Left ventricle myocardium superior (tissue), 1 donor: ENCODE measurements around the gene PPP3CA. TPM values are rescaled to one million over a fixed set of nuclear protein-coding genes. Genes with fewer than 3 reads are reported as not detected.
"Not testable (repeated sequence)": the region's sequence is repeated elsewhere in the genome, so short reads cannot be mapped to it uniquely, and the experiment has no call there.

Experiments used
- ATAC-seq: fragments of 200-7000 bp; cut with Tn5 transposase; one replicate; pipeline ENCODE4 v1.9.1; 2020; ENCODE audit warnings: mild to moderate bottlenecking, moderate library complexity
- DNase-seq: peaks from one replicate; pipeline ENCODE4 v3.0.0-alpha.2; 2020
- intact Hi-C: fragments of 100-400 bp; cut with micrococcal nuclease; formaldehyde crosslinking; loops from one replicate; pipeline ENCODE4 v1.11.0; 2022
- total RNA-seq: library from RNA; stranded (reverse); fragmentation: NEBNext Ultra II Directional; extraction: Animal tissue kit (Norgen Biotek cat#: 25700); gene quantifications from one replicate; pipeline ENCODE4 v1.2.1, GENCODE V29; 2021
- donor health status: DM: no; HTN: yes; CAD: no; lungs with severe emphysema.

PPP3CA gene
- total RNA-seq, 1 donor from 2014 or later: 20.1 TPM

GRCh38 chr4:101192244-101192643 lies 155.1 kb downstream of the PPP3CA start:
- ATAC-seq: no peak
- intact Hi-C loops: loop anchor here (10.0 kb wide), 1 partner anchor 153 kb away; the partner anchor contains the start of gene PPP3CA
- DNase-seq: no peak

- ATAC-seq: peak; percentile 99
- intact Hi-C loops: loop anchor here (10.0 kb wide), 1 partner anchor 153 kb away; the partner anchor contains the start of gene PPP3CA
- DNase-seq: peak; percentile 80
Observed at GRCh38 chr4:101191302-101192098, 155.8 kb downstream of the PPP3CA start.

GRCh38 chr4:101190751-101191150 lies 156.6 kb downstream of the PPP3CA start:
- DNase-seq (no peak), ATAC-seq (no peak)
- intact Hi-C loops: loop anchor here (10.0 kb wide), 1 partner anchor 154 kb away; the partner anchor contains the start of gene PPP3CA

GRCh38 chr4:101188906-101189305 lies 158.4 kb downstream of the PPP3CA start:
- intact Hi-C loops: no loop called here
- ATAC-seq: no peak
- no peak for DNase-seq

GRCh38 chr4:101187841-101188240 lies 159.5 kb downstream of the PPP3CA start:
- intact Hi-C loops: no loop called here
- no peak for ATAC-seq
- no peak for DNase-seq

GRCh38 chr4:101186567-101187184 lies 160.7 kb downstream of the PPP3CA start:
- ATAC-seq (no peak), DNase-seq (no peak)
- intact Hi-C loops: no loop called here

DNA sequence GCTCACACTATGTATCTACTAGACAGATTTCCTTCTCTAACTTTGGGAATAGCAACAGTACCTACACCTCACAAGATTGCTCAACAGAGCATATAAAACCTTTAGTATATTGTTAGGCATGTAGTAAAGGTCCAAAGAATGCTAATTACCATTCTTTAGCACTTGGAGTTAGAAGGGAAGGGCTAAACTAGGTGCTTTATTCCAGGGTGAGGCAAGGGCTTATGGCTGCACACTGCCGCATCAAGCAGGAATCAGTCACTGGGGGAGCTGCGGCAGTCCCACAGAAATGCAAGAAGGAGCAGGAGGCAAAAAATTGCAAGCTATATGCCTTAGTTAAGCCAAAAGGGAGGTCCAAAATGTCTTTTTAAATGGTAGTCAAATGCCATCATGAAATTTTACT lies 162.7 kb downstream of the PPP3CA start:
- intact Hi-C loops: no loop called here
- ATAC-seq (no peak), DNase-seq (no peak)

DNA sequence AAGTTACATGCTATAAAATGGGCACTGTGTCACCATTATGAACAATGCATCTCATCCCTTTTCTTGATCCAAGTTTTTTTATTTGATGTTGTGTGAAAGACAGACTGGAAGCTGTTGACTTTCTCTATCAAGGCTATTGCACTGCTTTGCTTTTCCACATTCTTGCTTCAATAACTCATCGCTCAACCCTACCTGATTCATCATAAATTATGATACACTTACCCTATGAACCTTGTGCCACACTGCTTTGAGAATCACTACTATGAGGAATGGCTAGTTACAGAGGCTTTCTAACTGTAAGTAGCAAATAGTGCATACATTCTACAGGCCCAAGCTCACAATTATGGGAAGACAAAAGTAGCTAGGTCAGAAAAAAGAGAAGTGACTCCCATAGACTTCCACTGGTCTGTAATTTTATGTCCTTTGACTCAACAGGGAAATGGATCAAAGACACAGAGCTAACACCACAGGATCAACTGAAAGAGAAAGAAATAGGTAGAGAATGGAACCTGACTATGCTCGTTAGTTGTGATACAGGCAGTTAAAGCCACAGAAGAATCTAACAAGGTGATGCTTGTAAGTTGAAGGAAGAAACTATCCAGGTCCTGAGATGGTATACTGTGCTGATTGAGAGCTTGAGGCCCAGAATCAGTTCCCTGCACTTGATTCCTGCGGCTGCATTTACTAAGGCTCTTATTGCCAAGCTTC lies 163.5 kb downstream of the PPP3CA start:
- intact Hi-C loops: no loop called here
- no peak for ATAC-seq
- no peak for DNase-seq

GRCh38 chr4:101183221-101183620 lies 164.1 kb downstream of the PPP3CA start:
- no peak for ATAC-seq
- DNase-seq: no peak
- intact Hi-C loops: no loop called here

GRCh38 chr4:101182688-101183087 lies 164.6 kb downstream of the PPP3CA start:
- DNase-seq, ATAC-seq, intact Hi-C loops: not testable (repeated sequence)

DNA sequence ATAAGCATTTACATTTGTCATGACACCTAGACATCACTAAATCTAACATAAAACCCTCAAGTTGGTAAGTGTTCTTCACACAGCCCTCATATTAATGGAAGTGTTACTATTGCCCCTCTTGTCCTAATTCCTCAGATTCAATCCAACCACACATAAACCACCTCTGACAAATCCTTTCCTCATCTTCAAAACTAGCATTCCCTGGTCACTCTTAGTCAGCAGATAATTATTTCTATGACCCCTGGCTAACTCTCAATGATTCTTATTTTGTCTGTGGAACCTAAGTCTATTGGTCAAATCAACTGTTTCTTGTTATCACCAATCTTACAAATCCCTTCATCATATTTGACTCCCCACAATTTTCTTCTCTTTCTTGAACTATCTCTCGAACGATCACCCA lies 168.6 kb downstream of the PPP3CA start:
- DNase-seq (no peak), ATAC-seq (no peak)
- intact Hi-C loops: no loop called here

GRCh38 chr4:101177154-101177553 lies 170.2 kb downstream of the PPP3CA start:
- intact Hi-C loops: no loop called here
- no peak for DNase-seq
- ATAC-seq: peak; percentile 46

- intact Hi-C loops: no loop called here
- DNase-seq: no peak
- peak; percentile 94 for ATAC-seq
Observed at GRCh38 chr4:101175896-101176676, 171.2 kb downstream of the PPP3CA start.

DNA sequence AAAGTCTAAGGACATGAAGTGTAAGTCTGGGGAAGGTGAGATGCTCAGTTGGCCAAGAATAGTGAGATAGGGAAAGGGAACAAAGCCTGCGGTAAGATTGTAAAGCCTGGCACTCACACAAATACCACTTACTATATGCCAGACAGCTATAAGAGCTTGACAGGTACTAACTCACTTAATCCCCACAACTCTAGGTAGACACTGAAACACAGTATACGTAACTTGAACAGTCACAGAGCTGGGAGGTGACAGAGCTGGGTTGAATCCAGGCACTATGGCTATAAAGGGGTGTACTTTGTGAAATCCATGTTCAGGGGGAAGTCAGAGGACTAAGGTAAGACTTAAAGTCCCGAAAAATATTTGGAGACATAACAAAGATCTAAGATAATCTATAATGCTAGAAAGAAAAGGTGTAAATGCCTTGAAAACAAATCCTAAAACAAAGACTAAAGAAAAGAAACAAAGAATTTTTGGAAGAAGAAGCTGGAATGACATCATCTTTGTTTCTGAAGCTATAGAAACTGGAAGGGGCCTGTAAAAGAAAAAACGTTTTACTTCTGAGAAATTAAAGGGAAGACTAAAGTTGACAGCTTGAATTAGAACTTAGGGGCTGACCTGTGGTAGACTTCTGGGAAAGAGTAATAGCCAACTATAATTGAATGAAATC lies 172.5 kb downstream of the PPP3CA start:
- DNase-seq (no peak), ATAC-seq (peak; percentile 64)
- intact Hi-C loops: no loop called here

DNA sequence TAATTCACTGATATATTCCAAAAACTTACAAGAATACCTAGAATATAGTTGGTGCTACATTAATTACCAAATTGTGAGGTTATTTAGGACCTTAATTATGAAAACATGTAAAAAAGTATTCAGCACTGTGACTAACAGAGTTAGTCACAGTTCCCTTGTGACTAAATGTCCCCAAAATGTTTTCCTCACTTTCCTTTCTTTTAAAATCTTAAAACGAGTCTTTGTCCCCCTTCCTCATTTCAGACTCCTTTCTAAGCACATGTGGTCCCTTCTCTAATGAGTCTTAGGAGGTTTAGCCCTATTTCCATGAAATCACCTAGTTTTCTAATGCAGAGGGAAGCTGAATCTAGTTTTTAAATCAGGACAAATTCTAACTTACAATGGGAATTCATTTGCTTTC lies 175.0 kb downstream of the PPP3CA start:
- no peak for ATAC-seq
- no peak for DNase-seq
- intact Hi-C loops: no loop called here

GRCh38 chr4:101171747-101172146 lies 175.6 kb downstream of the PPP3CA start:
- DNase-seq: no peak
- ATAC-seq: no peak
- intact Hi-C loops: no loop called here

DNA sequence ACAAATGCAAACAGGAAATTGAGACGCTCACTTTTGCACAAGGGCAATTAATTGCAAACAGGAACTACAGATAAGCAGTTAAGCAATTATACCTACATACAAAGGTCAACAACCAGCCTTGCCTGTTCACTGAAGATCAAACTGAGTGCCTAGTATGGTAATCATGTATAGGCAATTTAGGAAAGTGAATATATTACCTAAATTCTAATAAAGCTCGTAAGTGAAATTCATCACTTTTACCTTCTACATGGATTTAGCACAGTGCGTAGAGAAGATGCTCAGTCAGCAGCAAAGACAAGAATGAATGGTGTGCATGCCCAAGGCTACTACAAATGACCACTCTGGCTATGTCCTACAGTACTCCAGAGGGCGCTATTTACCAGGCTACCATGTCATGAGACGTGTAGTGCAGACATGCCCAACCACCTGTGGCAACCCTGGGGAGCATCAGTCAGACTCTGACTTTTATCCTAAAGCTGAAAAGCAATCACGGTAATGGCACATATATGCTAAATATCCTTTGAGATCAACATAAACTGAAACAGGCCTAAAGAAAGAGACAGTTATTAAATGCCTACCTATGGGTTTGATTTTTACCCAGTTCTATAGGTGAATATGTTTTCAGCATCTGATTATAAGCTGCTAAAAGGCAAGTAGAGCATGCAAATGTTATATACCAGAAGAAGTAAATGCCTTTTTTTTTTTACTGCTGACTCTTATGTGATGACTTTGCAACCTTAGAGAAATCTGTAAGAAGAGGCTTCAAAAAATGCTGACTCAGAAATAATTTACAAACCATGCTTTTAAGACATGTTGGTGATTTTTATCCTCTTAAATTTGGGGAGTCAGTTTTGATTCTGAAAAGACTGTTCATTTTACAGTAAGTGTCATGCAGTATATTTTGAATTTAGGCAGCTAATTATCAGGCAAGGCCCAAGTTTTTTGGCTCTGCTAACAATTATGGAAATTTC lies 178.0 kb downstream of the PPP3CA start:
- intact Hi-C loops: loop anchor here (2.0 kb wide), 1 partner anchor 561 kb away; no protein-coding TSS in a partner anchor
- DNase-seq: peak; percentile 31
- ATAC-seq: peak; percentile 96

DNA sequence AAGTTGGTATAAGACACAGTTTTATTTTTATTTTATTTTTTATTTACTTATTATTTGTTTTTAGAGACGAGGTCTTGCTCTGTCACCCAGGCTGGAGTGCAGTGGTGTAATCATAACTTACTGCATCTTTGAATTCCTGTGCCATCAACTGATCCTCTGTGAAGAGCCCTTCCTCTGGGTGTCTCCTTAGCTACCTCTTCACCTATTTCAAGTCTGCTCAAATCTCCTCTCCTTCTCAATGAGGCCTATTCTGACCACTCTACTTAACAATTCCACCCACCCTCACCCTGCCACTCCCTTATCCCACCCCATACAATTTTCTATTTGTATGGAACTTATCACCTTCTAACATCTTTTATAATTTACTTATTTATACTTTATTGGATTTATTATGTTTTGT lies 183.4 kb downstream of the PPP3CA start:
- intact Hi-C loops: no loop called here
- ATAC-seq (no peak), DNase-seq (no peak)
